Neural cell (in vitro differentiated cells): ENCODE data around the gene HEXD. TPM values are rescaled to one million over a fixed set of nuclear protein-coding genes. Genes with fewer than 3 reads are reported as not detected.

Experiments
- H2AFZ ChIP-seq: fragments of 200-600, 300-800 bp; sonication (generic), shearing (Covaris generic); 2 replicates; pipeline ENCODE4 v1.6.0; 2014; ENCODE audit warnings: low read depth, mild to moderate bottlenecking, antibody characterized with exemption, low read length, moderate library complexity
- H3F3A ChIP-seq: fragments of 200-600 bp; shearing (Covaris generic); 2 replicates; pipeline ENCODE4 v1.6.1; 2016; ENCODE audit warnings: mild to moderate bottlenecking, moderate library complexity, mixed read lengths, antibody characterized with exemption, low read length; ENCODE audit not compliant: insufficient read depth, poor library complexity, severe bottlenecking
- H3K27ac ChIP-seq: fragments of 200-600, 300-800 bp; sonication (generic), shearing (Covaris generic); 2 replicates; pipeline ENCODE4 v1.5.1; 2014; ENCODE audit warnings: mild to moderate bottlenecking, low read length, moderate library complexity
- H3K27me3 ChIP-seq: fragments of 300-800, 200-600 bp; sonication (generic), shearing (Covaris generic); 2 replicates; pipeline ENCODE4 v1.6.0; 2014; ENCODE audit warnings: mild to moderate bottlenecking, low read depth, low read length, moderate library complexity; ENCODE audit not compliant: insufficient read depth
- H3K36me3 ChIP-seq: fragments of 300-800, 200-600 bp; sonication (generic), shearing (Covaris generic); 2 replicates; pipeline ENCODE4 v1.5.1; 2014; ENCODE audit warnings: mild to moderate bottlenecking, antibody characterized with exemption, low read length, moderate library complexity; ENCODE audit not compliant: insufficient read depth
- H3K4me2 ChIP-seq: fragments of 300-800, 200-600 bp; sonication (generic), shearing (Covaris generic); 2 replicates; pipeline ENCODE4 v1.6.0; 2014; ENCODE audit warnings: mild to moderate bottlenecking, low read length
- H3K4me3 ChIP-seq: fragments of 300-800, 200-600 bp; sonication (generic), shearing (Covaris generic); 2 replicates; pipeline ENCODE4 v1.5.1; 2014; ENCODE audit warnings: mild to moderate bottlenecking, low read length, moderate library complexity
- H3K79me2 ChIP-seq: fragments of 200-600 bp; shearing (Covaris generic); replicated peaks from 2 replicates; pipeline ENCODE4 v1.6.0; 2014; ENCODE audit warnings: mild to moderate bottlenecking, low read length, moderate library complexity; ENCODE audit not compliant: insufficient read depth
- H3K9ac ChIP-seq: fragments of 300-800, 200-600 bp; sonication (generic), shearing (Covaris generic); 2 replicates; pipeline ENCODE4 v1.6.1; 2016; ENCODE audit warnings: mild to moderate bottlenecking, low read length, mixed read lengths
- H3K9me2 ChIP-seq: fragments of 200-600 bp; shearing (Covaris generic); 2 replicates; pipeline ENCODE4 v1.6.1; 2016; ENCODE audit warnings: mild to moderate bottlenecking, low read length, mixed read lengths; ENCODE audit not compliant: insufficient read depth
- H3K9me3 ChIP-seq: fragments of 200-600, 300-800 bp; sonication (generic), shearing (Covaris generic); 2 replicates; pipeline ENCODE4 v1.6.1; 2016; ENCODE audit warnings: mild to moderate bottlenecking, mixed run types, low read length, moderate library complexity, mixed read lengths
- H4K20me1 ChIP-seq: fragments of 200-600 bp; shearing (Covaris generic); 2 replicates; pipeline ENCODE4 v1.6.1; 2016; ENCODE audit warnings: mild to moderate bottlenecking, mixed run types; ENCODE audit not compliant: insufficient read depth
- CTCF ChIP-seq: fragments of 450-650 bp; IDR thresholded peaks from 2 replicates; pipeline ENCODE4 v1.5.1; 2014; ENCODE audit warnings: antibody characterized with exemption, mild to moderate bottlenecking, moderate library complexity; ENCODE audit not compliant: poor library complexity, severe bottlenecking
- EP300 ChIP-seq: fragments of 450-650 bp; conservative IDR thresholded peaks from 2 replicates; pipeline ENCODE4 v1.6.1; 2014; ENCODE audit warnings: antibody characterized with exemption, mild to moderate bottlenecking, moderate library complexity; ENCODE audit not compliant: poor library complexity, severe bottlenecking
- EZH2 ChIP-seq: fragments of 200-600, 300-800 bp; shearing (Covaris generic), sonication (generic); IDR thresholded peaks from 2 replicates; pipeline ENCODE4 v1.6.1; 2014; ENCODE audit warnings: antibody characterized with exemption, low read length, borderline replicate concordance, mild to moderate bottlenecking; ENCODE audit not compliant: insufficient read depth, poor library complexity, severe bottlenecking
- MXI1 ChIP-seq: fragments of 450-650 bp; conservative IDR thresholded peaks from 2 replicates; pipeline ENCODE4 v1.6.1; 2014; ENCODE audit warnings: antibody characterized with exemption, mild to moderate bottlenecking; ENCODE audit not compliant: poor library complexity, severe bottlenecking
- POLR2AphosphoS5 ChIP-seq: IDR thresholded peaks from 2 replicates; pipeline ENCODE4 v1.6.1; 2012
- RAD21 ChIP-seq: fragments of 450-650 bp; conservative IDR thresholded peaks from 2 replicates; pipeline ENCODE4 v1.6.1; 2014; ENCODE audit warnings: antibody characterized with exemption, mild to moderate bottlenecking, moderate library complexity
- REST ChIP-seq: IDR thresholded peaks from 2 replicates; pipeline ENCODE4 v1.6.1; 2012; ENCODE audit warnings: borderline replicate concordance
- SMC3 ChIP-seq: fragments of 450-650 bp; conservative IDR thresholded peaks from 2 replicates; pipeline ENCODE4 v1.6.1; 2014; ENCODE audit warnings: antibody characterized with exemption, mild to moderate bottlenecking, moderate library complexity; ENCODE audit not compliant: poor library complexity
- TAF1 ChIP-seq: IDR thresholded peaks from 2 replicates; pipeline ENCODE4 v1.6.1; 2012; ENCODE audit warnings: low read depth
- polyA plus RNA-seq: library from polyadenylated mRNA; depleted of rRNA; stranded (reverse); fragments of >200 nt; gene quantifications from 2 replicates; pipeline ENCODE4 v1.2.3, GENCODE V29; 2014

Gene HEXD
- polyA plus RNA-seq, 1 donor from 2014 or later, result 72.8 TPM

GRCh38 chr17:82447876-82448275 is 29.7 kb downstream of the HEXD start:
- Histone ChIP-seq H3K9ac (no peak overlapping the region), H3K27me3 (no peaks in the 10 kb centered on the region), H3K79me2 (peaks cover 10% of the 10 kb centered on the region), H2AFZ (no peak overlapping the region), H3K4me3 (no peak overlapping the region), H3K36me3 (no peaks in the 10 kb centered on the region), H4K20me1 (no peaks in the 10 kb centered on the region), H3K4me2 (no peak overlapping the region), H3K9me3 (no peaks in the 10 kb centered on the region), H3K27ac (no peak overlapping the region), H3F3A (no peaks in the 10 kb centered on the region), H3K9me2 (no peaks in the 10 kb centered on the region)
- TF ChIP-seq REST (no peak), EZH2 (no peak), RAD21 (no peak), CTCF (no peak), EP300 (no peak), POLR2AphosphoS5 (no peak), TAF1 (no peak), SMC3 (no peak), MXI1 (no peak)

- H3F3A ChIP-seq, result no peaks in the 10 kb centered on the region
- no peaks in the 10 kb centered on the region for H3K9me2 ChIP-seq
- H3K36me3 ChIP-seq, result no peaks in the 10 kb centered on the region
- H3K27me3 ChIP-seq, result no peaks in the 10 kb centered on the region
- no peak overlapping the region for H2AFZ ChIP-seq
- no peak overlapping the region for H3K27ac ChIP-seq
- TF ChIP-seq EP300, result no peak
- no peaks in the 10 kb centered on the region for H3K9me3 ChIP-seq
- H3K4me3 ChIP-seq, result peak overlapping the region; percentile 86
- peak overlapping the region; percentile 35 for H3K4me2 ChIP-seq
- H3K9ac ChIP-seq, result peak overlapping the region; percentile 84
- H3K79me2 ChIP-seq, result peaks cover 10% of the 10 kb centered on the region
- H4K20me1 ChIP-seq, result no peaks in the 10 kb centered on the region
These were observed 31.2 kb downstream of the HEXD start for GRCh38 chr17:82449131-82449882.
